CD4-positive, alpha-beta T cell treated with Interleukin-6 at 100 ng/mL for 8 hours (primary cell): ENCODE measurements around the gene HLA-B.
A peak's percentile ranks its signal among the peaks of the same experiment; 100 is the strongest.
"Not testable (repeated sequence)": the region's sequence is repeated elsewhere in the genome, so short reads cannot be mapped to it uniquely, and the experiment has no call there.

Experiments used
- DNase-seq: peaks from one replicate; pipeline ENCODE4 v3.0.0-alpha.2; 2020; ENCODE audit warnings: mixed read lengths, low spot score

The HLA-B gene

GRCh38 chr6:31383149-31383548, 26.2 kb upstream of the HLA-B start:
- DNase-seq: no peak

GRCh38 chr6:31381666-31382065, 24.7 kb upstream of the HLA-B start:
- no peak for DNase-seq

- DNase-seq: no peak
Measured at GRCh38 chr6:31379850-31380249, 22.9 kb upstream of the HLA-B start.

- DNase-seq: no peak
Measured at GRCh38 chr6:31378721-31379103, 21.7 kb upstream of the HLA-B start.

- no peak for DNase-seq
Measured at GRCh38 chr6:31378062-31378720, 21.2 kb upstream of the HLA-B start.

GRCh38 chr6:31377029-31377428, 20.1 kb upstream of the HLA-B start:
- DNase-seq: no peak

GRCh38 chr6:31375699-31376098, 18.7 kb upstream of the HLA-B start:
- DNase-seq: no peak

- not testable (repeated sequence) for DNase-seq
Measured at GRCh38 chr6:31374118-31374517, 17.1 kb upstream of the HLA-B start.

- DNase-seq: no peak
Measured at GRCh38 chr6:31368461-31368860, 11.5 kb upstream of the HLA-B start.

- peak; percentile 89 for DNase-seq
Measured at GRCh38 chr6:31366693-31367470, 9.9 kb upstream of the HLA-B start.

GRCh38 chr6:31365864-31366263, 8.9 kb upstream of the HLA-B start:
- no peak for DNase-seq

GRCh38 chr6:31363811-31364210, 6.8 kb upstream of the HLA-B start:
- DNase-seq: no peak

GRCh38 chr6:31362751-31363150, 5.8 kb upstream of the HLA-B start:
- DNase-seq: no peak

GRCh38 chr6:31359581-31359980, 2.6 kb upstream of the HLA-B start:
- no peak for DNase-seq

- DNase-seq: no peak
Measured at GRCh38 chr6:31358302-31358701, 1.3 kb upstream of the HLA-B start.

GRCh38 chr6:31357886-31358285, 907 bp upstream of the HLA-B start:
- DNase-seq: no peak

GRCh38 chr6:31356216-31356945, 598 bp downstream of the HLA-B start:
- DNase-seq: no peak

- no peak for DNase-seq
Measured at GRCh38 chr6:31355583-31355948, 1.4 kb downstream of the HLA-B start.

- no peak for DNase-seq
Measured at GRCh38 chr6:31354864-31355582, 2.0 kb downstream of the HLA-B start.

- DNase-seq: no peak
Measured at GRCh38 chr6:31354158-31354863, 2.7 kb downstream of the HLA-B start.

GRCh38 chr6:31353384-31353945, 3.5 kb downstream of the HLA-B start:
- no peak for DNase-seq
